Gastroesophageal sphincter (tissue), 3 donors: ENCODE measurements around the gene TFAP2D.

Experiments
- EP300 ChIP-seq: sonication (generic); formaldehyde crosslinking; IDR thresholded peaks from one replicate; pipeline ENCODE4 v1.6.1; 2017; ENCODE audit warnings: antibody characterized with exemption, mild to moderate bottlenecking
- POLR2A ChIP-seq, 2 donors: fragments of 450-650 bp; IDR thresholded peaks; one replicate each; pipeline ENCODE4 v1.6.1; 2017; ENCODE audit warnings: antibody characterized with exemption in 2 of 2, mild to moderate bottlenecking in 2 of 2, moderate library complexity in 1 of 2
- POLR2AphosphoS5 ChIP-seq: sonication (generic); formaldehyde crosslinking; IDR thresholded peaks from one replicate; pipeline ENCODE4 v1.6.1; 2017; ENCODE audit warnings: antibody characterized with exemption
- TF ChIP-seq, protein P1 (sequence below), 4 experiments: fragments of 200-600 bp in 2 of 4; fragments of 450-650 bp in 2 of 4; sonication (generic) in 1 of 4; IDR thresholded peaks; one replicate each; pipeline ENCODE4 v1.5.1; 2017 to 2019; ENCODE audit warnings: antibody characterized with exemption in 4 of 4, mild to moderate bottlenecking in 2 of 4, moderate library complexity in 2 of 4

- TF ChIP-seq POLR2A (IDR thresholded peaks at IDR 0.05) (no peak), POLR2AphosphoS5 (no peak), EP300 (no peak)
- TF ChIP-seq, protein P1, sequence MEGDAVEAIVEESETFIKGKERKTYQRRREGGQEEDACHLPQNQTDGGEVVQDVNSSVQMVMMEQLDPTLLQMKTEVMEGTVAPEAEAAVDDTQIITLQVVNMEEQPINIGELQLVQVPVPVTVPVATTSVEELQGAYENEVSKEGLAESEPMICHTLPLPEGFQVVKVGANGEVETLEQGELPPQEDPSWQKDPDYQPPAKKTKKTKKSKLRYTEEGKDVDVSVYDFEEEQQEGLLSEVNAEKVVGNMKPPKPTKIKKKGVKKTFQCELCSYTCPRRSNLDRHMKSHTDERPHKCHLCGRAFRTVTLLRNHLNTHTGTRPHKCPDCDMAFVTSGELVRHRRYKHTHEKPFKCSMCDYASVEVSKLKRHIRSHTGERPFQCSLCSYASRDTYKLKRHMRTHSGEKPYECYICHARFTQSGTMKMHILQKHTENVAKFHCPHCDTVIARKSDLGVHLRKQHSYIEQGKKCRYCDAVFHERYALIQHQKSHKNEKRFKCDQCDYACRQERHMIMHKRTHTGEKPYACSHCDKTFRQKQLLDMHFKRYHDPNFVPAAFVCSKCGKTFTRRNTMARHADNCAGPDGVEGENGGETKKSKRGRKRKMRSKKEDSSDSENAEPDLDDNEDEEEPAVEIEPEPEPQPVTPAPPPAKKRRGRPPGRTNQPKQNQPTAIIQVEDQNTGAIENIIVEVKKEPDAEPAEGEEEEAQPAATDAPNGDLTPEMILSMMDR (IDR thresholded peaks at IDR 0.05) = no peak
Measured at GRCh38 chr6:50818673-50819072, 105.3 kb downstream of the TFAP2D start, which contains the start of gene TFAP2B.
